Vagina (tissue), 2 donors: ENCODE results near the gene PCGF3.
"Not testable (repeated sequence)": the region's sequence is repeated elsewhere in the genome, so short reads cannot be mapped to it uniquely, and the experiment has no call there.

Experiments used
- POLR2A ChIP-seq, 2 donors: fragments of 450-650 bp; IDR thresholded peaks; one replicate each; pipeline ENCODE4 v1.6.1; 2017; ENCODE audit warnings: antibody characterized with exemption in 2 of 2, mild to moderate bottlenecking in 2 of 2, moderate library complexity in 2 of 2
- POLR2AphosphoS5 ChIP-seq, 2 donors: sonication (generic); formaldehyde crosslinking; IDR thresholded peaks; one replicate each; pipeline ENCODE4 v1.9.0; 2017; ENCODE audit warnings: antibody characterized with exemption in 2 of 2, mild to moderate bottlenecking in 2 of 2, low read depth in 1 of 2; ENCODE audit not compliant: insufficient read depth in 1 of 2
- TF ChIP-seq, protein P1 (sequence below), 3 experiments: fragments of 450-650 bp in 2 of 3; fragments of 200-600 bp in 1 of 3; sonication (generic) in 1 of 3; IDR thresholded peaks; one replicate each; pipeline ENCODE4 v1.5.1; 2017 to 2019; ENCODE audit warnings: antibody characterized with exemption in 3 of 3, mild to moderate bottlenecking in 2 of 3, moderate library complexity in 2 of 3

- TF ChIP-seq, protein P1, sequence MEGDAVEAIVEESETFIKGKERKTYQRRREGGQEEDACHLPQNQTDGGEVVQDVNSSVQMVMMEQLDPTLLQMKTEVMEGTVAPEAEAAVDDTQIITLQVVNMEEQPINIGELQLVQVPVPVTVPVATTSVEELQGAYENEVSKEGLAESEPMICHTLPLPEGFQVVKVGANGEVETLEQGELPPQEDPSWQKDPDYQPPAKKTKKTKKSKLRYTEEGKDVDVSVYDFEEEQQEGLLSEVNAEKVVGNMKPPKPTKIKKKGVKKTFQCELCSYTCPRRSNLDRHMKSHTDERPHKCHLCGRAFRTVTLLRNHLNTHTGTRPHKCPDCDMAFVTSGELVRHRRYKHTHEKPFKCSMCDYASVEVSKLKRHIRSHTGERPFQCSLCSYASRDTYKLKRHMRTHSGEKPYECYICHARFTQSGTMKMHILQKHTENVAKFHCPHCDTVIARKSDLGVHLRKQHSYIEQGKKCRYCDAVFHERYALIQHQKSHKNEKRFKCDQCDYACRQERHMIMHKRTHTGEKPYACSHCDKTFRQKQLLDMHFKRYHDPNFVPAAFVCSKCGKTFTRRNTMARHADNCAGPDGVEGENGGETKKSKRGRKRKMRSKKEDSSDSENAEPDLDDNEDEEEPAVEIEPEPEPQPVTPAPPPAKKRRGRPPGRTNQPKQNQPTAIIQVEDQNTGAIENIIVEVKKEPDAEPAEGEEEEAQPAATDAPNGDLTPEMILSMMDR (IDR thresholded peaks at IDR 0.05), result not testable (repeated sequence)
- not testable (repeated sequence) for TF ChIP-seq POLR2A (IDR thresholded peaks at IDR 0.05); POLR2AphosphoS5 (IDR thresholded peaks at IDR 0.05; ENCODE audit: insufficient read depth in 1 of 2, low read depth in 1 of 2)
These were observed 69.9 kb downstream of the PCGF3 start for GRCh38 chr4:775485-775884.
